Adrenal gland (tissue), 12 donors: Measurements from ENCODE around the gene NPAS3. TPM values are rescaled to one million over a fixed set of nuclear protein-coding genes. Genes with fewer than 3 reads are reported as not detected.

Experiments used
- DNase-seq, 7 donors: peaks; one replicate each; pipeline ENCODE4 v3.0.0-alpha.2; 2019 to 2020
- H3K27ac ChIP-seq, 5 donors: fragments of 200-600 bp; sonication (generic) in 4 of 5; 1 replicate in 3 of 5; 2 replicates in 2 of 5; pipeline versions ENCODE4 v1.5.1 to v1.8.0; 2016 to 2020; ENCODE audit warnings: mild to moderate bottlenecking in 1 of 5
- H3K27me3 ChIP-seq: fragments of 200-600 bp; 2 replicates; pipeline ENCODE4 v1.8.0; 2021
- H3K36me3 ChIP-seq, 2 donors: fragments of 200-600 bp; replicated peaks in 1 of 2; 1 replicate in 1 of 2; 2 replicates in 1 of 2; pipeline versions ENCODE4 v1.5.1 to v1.8.0; 2018 to 2022
- H3K4me1 ChIP-seq, 2 donors: fragments of 200-600 bp; replicated peaks in 1 of 2; 1 replicate in 1 of 2; 2 replicates in 1 of 2; pipeline versions ENCODE4 v1.5.1 to v1.8.0; 2018 to 2021
- H3K4me3 ChIP-seq, 4 donors: fragments of 200-600 bp; sonication (generic) in 3 of 4; one replicate each; pipeline ENCODE4 v1.5.1; 2016 to 2018
- H3K9me3 ChIP-seq, 3 donors: fragments of 200-600 bp; sonication (generic) in 1 of 3; replicated peaks in 1 of 3; 1 replicate in 2 of 3; 2 replicates in 1 of 3; pipeline versions ENCODE4 v1.5.1 to v1.8.0; 2016 to 2021
- POLR2A ChIP-seq, 2 donors: fragments of 450-650 bp; IDR thresholded peaks; one replicate each; pipeline ENCODE4 v1.6.1; 2017; ENCODE audit warnings: antibody characterized with exemption in 2 of 2, mild to moderate bottlenecking in 2 of 2, moderate library complexity in 1 of 2
- WGBS, 4 donors: extraction: QIAGEN DNeasy Blood & Tissue Kit in 2 of 4; methylation state at CpG; one replicate each; pipeline versions ENCODE4 v1.1.5 to v1.1.7; 2013 to 2017; 5-methylcytosine and 5-hydroxymethylcytosine counted together
- intact Hi-C, 2 donors: fragments of 100-400 bp; cut with DNase I; formaldehyde crosslinking; loops; one replicate each; pipeline versions ENCODE4 v1.14.1 to v1.15.0; 2022 to 2023
- polyA plus RNA-seq, 3 donors: library from polyadenylated mRNA; stranded (reverse); fragments of 200-250 nt in 2 of 3; fragments of 350-450 nt in 1 of 3; fragmentation: Illumina TruSeq in 1 of 3; extraction: RNeasy Lipid Tissue Mini Kit (QIAGEN cat#74804) in 1 of 3; gene quantifications; one replicate each; pipeline ENCODE4 v1.2.3, GENCODE V29; 2013 to 2014
- total RNA-seq, 9 donors: library from RNA; depleted of rRNA in 4 of 9; stranded (reverse); fragments of >200 nt in 4 of 9; fragments of 120-200 nt in 1 of 9; fragmentation: NEBNext Ultra II Directional in 1 of 9; extraction: Animal tissue kit (Norgen Biotek cat#: 25700) in 1 of 9; gene quantifications; one replicate each; pipeline versions ENCODE4 v1.1.0 to v1.2.4, GENCODE V29; 2013 to 2023
- TF ChIP-seq, protein P1 (sequence below), 6 experiments: fragments of 450-650 bp in 4 of 6; fragments of 200-600 bp in 2 of 6; sonication (generic) in 1 of 6; IDR thresholded peaks; 1 replicate in 5 of 6; 2 replicates in 1 of 6; pipeline versions ENCODE4 v1.5.1 to v1.8.0; 2016 to 2021; ENCODE audit warnings: antibody characterized with exemption in 6 of 6, mild to moderate bottlenecking in 2 of 6, moderate library complexity in 1 of 6
- donor health status: healthy with polysubstance abuse.
- donor health status: Bipolar disorder and iron deficiency.
- donor health status: DM: yes; HTN: yes; CAD: no.
- donor health status: DM: no; HTN: no; CAD: no.
- donor health status: DM: no; HTN: no; CAD: no.
- donor health status: DM: yes; HTN: yes; CAD: no.

Gene NPAS3
- total and polyA plus RNA-seq, 12 donors = 0.36 to 7.5 (median 1.5) TPM

DNA sequence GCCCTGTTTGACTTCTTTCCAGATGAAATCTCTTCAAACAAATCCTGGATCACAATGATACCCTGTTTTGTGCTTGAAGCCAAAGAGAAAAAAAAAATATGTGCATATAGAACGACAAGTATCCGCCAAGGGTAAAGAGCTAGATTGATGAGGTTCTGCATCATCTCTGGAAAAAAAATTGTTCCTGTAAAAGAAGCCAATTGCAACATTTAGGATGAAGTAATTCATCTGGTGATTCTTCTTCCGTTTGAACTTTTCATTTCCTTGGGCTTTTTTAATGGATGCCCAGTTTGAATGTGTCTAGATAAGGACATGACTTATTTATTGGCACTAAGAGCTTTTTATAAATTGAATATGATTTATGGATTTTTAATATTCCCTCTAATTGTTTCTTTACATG is 38.1 kb upstream of the NPAS3 start:
- peak in 1 of 7 donors; percentile 10 for DNase-seq
- H3K9me3 ChIP-seq = no peaks in the 10 kb centered on the region
- no peaks in the 10 kb centered on the region for H3K36me3 ChIP-seq
- intact Hi-C loops = no loop called here
- H3K27ac ChIP-seq = peak overlapping the region in 1 of 5 donors; percentile 53
- no peaks in the 10 kb centered on the region for H3K27me3 ChIP-seq
- WGBS, 4 donors = 20 to 30% (median 25%) methylated on average over 3 of the region's 3 CpGs
- peaks cover 0 to 14% of the 10 kb centered on the region in 2 donors for H3K4me1 ChIP-seq
- no peak overlapping the region for H3K4me3 ChIP-seq
- TF ChIP-seq POLR2A (IDR thresholded peaks at IDR 0.05) = no peak
- TF ChIP-seq, protein P1, sequence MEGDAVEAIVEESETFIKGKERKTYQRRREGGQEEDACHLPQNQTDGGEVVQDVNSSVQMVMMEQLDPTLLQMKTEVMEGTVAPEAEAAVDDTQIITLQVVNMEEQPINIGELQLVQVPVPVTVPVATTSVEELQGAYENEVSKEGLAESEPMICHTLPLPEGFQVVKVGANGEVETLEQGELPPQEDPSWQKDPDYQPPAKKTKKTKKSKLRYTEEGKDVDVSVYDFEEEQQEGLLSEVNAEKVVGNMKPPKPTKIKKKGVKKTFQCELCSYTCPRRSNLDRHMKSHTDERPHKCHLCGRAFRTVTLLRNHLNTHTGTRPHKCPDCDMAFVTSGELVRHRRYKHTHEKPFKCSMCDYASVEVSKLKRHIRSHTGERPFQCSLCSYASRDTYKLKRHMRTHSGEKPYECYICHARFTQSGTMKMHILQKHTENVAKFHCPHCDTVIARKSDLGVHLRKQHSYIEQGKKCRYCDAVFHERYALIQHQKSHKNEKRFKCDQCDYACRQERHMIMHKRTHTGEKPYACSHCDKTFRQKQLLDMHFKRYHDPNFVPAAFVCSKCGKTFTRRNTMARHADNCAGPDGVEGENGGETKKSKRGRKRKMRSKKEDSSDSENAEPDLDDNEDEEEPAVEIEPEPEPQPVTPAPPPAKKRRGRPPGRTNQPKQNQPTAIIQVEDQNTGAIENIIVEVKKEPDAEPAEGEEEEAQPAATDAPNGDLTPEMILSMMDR (IDR thresholded peaks at IDR 0.05) = no peak

DNA sequence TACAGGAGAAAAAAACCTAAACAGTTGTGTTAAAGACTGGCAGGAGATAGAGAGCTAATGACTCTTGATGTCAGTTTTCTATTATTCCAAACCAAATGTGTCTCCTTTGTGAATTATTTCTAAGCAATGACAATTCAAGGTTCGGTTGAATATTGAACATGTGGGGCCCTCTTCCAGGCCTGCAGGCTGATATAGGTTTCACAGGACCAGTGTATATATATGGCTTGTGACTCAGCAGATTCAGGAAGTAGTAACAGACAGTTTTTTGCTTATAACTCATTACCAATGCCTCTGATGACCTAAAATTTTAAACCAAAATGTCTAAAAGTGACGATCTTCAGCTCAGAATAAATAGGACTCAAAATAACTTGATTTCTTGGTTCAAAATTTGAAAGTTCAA is 33.7 kb upstream of the NPAS3 start:
- Histone ChIP-seq H3K27ac (no peak overlapping the region), H3K9me3 (no peaks in the 10 kb centered on the region), H3K4me1 (peaks cover 0 to 5% of the 10 kb centered on the region in 2 donors), H3K36me3 (no peaks in the 10 kb centered on the region), H3K27me3 (no peaks in the 10 kb centered on the region), H3K4me3 (no peak overlapping the region)
- TF ChIP-seq, protein P1 (IDR thresholded peaks at IDR 0.05) = no peak
- no peak for TF ChIP-seq POLR2A (IDR thresholded peaks at IDR 0.05)
- intact Hi-C loops = no loop called here
- WGBS, 4 donors = 86 to 96% (median 87%) methylated on average over 2 of the region's 2 CpGs
- DNase-seq = no peak

DNA sequence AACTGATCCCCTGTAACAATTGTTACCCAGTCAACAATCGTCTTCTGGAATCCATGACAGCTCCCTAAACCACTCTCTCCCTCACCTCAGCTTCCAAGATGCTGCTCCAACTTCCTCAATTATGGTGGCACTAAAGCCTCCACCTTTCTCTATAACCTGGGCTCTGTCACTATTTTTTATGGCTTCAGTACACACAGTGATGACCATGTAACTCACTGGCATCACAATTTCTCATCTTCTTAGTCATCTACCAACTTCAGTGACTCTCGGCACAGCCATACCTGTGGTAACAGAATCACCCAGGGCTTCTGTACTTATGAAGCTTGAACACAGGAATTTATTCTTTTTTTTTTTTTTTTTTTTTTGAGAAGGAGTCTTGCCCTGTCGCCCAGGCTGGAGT is 32.0 kb upstream of the NPAS3 start:
- Histone ChIP-seq H3K27me3 (no peaks in the 10 kb centered on the region), H3K27ac (no peak overlapping the region), H3K9me3 (no peaks in the 10 kb centered on the region), H3K36me3 (no peaks in the 10 kb centered on the region), H3K4me3 (no peak overlapping the region), H3K4me1 (no peaks in the 10 kb centered on the region)
- WGBS, 4 donors = 87 to 91% (median 90%) methylated on average over 2 to 3 of the region's 3 CpGs
- no peak for TF ChIP-seq POLR2A (IDR thresholded peaks at IDR 0.05)
- TF ChIP-seq, protein P1 (IDR thresholded peaks at IDR 0.05) = no peak
- intact Hi-C loops = no loop called here
- DNase-seq = no peak

DNA sequence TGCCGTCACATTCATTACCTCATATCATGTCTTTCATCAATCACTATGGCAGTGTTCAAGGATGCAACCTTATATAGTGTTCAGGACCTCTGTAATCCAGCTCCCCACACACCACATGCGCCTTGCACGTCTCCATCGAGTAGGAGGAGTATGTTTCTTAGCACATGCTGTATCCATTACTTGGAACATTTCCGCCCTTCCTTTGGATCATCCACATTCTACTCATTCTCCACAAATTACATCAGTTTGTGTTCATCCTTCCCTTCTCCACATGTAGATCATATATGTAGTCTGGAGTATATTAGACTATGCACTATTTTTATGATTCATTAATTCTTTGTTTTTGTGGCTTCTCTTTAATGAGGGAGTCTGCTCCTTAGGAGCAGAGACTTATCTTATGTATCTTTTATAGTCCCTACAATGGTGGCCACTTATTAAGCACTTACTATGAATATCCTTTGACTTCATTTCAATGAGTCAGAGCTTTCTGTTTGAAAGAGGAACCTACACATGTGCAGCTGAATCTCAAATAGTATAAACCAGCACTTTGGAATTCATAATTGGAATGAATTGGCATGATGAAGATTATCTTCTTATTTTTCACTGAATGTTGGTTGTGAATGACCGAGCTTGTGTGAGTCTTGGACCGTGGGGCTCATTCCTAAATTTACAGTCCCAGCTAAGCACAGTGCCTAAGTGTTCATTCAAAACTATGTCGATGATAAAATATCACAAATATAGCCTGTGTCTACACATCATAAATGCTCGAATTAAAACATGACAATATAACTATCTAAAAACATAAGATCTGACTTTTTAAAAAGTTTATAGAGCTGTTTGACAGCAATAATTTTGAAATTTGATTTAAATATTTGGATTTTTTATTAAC is 30.2 kb upstream of the NPAS3 start:
- intact Hi-C loops = no loop called here
- Histone ChIP-seq H3K9me3 (no peaks in the 10 kb centered on the region), H3K27ac (no peak overlapping the region), H3K27me3 (no peaks in the 10 kb centered on the region), H3K4me3 (no peak overlapping the region), H3K36me3 (no peaks in the 10 kb centered on the region), H3K4me1 (no peaks in the 10 kb centered on the region)
- WGBS, 4 donors = 83 to 89% (median 85%) methylated on average over 9 of the region's 9 CpGs
- TF ChIP-seq, protein P1 (IDR thresholded peaks at IDR 0.05) = no peak
- no peak for TF ChIP-seq POLR2A (IDR thresholded peaks at IDR 0.05)
- DNase-seq = no peak
